Amniotic stem cell (primary cell): ENCODE results near the gene PINK1.

Experiments
- DNase-seq: peaks from one replicate; lab custom pipeline; 2025; lab: John Stamatoyannopoulos, UW

PINK1 gene

DNA sequence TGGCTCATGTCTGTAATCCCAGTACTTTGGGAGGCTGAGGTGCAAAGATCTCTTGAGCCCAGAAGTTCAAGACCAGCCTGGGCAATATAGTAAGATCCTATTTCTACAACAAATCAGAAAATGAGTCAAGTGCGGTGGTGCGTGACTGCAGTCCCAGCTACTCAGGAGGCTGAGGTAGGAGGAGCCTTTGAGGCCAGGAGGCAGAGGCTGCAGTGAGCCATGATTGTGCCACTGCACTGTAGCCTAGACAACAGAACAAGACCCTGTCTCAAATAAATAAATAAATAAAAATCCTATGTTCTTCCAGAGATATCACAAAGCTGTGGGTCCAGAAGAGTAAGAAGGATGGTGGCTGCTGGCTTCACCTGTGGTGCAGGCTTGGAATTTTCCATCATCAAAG is 22.3 kb upstream of the PINK1 start:
- DNase-seq: no peak

DNA sequence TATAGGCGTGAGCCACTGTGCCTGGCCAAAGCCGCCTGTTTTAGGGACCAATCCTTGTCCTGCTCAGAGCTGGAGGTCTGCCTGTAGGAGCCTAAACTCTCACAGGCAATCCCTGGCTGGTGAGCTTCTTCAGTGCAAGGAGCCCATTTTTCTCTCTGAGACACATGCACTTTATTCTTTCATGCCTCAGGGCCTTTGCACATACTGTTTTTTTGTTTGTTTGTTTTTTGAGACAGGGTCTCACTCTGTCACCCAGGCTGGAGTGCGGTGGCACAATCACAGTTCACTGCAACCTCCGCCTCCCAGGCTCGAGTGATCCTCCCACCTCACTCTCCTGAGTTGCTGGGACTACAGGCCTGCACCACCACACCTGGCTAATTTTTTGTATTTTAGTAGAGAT is 21.6 kb upstream of the PINK1 start:
- no peak for DNase-seq

DNA sequence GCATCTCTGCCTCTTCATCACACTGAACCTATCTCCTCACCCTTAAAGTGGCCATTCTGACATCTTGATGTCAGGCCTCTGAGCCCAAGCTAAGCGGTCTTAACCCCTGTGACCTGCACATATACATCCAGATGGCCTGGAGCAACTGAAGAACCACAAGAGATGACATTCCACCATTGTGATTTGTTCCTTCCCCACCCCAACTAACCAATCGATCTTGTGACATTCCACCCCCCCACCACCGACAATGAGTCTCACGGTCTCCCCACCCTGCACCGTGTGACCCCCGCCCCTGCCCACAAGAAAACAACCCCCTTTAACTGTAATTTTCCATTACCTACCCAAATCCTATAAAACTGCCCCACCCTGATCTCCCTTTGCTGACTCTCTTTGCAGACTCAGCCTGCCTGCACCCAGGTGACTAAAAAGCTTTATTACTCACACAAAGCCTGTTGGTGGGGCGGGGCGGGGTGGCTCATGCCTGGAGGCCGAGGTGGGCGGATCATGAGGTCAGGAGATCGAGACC is 21.0 kb upstream of the PINK1 start:
- no peak for DNase-seq

GRCh38 chr1:20614131-20614579 is 19.1 kb upstream of the PINK1 start:
- DNase-seq: no peak

DNA sequence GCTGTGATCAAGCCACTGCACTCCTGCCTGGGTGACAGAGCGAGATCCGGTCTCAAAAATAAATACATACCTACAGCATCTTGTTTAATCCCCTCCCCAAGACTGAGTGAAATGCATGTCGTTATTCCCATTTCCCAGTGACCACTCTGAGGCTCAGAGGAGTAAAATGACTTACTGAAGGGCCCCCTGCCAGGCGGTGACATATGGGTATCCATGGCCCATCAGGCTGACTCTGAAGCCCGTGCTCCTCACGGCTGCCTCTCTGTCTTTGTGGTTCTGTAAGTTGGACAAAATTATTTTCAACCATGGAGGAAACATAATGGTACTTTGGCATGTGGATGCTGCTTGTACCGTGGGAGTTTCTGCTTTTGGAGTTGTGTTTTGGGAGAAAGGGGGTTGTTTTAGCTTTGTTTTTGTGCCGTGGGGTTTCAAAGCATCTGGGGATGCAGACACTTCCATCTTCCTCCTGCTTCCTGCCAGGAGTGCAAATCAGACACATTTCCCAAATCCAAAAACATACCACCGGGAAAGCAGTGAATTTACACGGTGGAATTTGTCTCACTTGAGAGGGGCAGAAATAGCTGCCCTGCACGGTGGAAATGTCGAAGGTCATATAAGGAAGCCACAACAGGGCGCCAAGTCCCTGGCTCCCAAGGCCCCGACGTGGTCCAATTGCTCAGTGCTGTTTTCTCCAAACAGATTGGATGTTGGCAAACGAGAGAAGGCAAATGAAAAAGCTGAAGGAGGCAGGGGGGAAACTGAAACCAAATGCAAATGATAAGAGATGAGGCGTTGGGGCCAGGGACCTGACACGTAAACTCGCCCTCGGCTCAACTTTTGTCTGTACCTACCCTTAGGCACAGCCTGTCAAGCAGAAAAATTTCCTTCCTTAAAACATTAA is 17.1 kb upstream of the PINK1 start:
- DNase-seq: no peak

GRCh38 chr1:20616847-20617487 is 16.3 kb upstream of the PINK1 start:
- no peak for DNase-seq

- no peak for DNase-seq
Measured at GRCh38 chr1:20618550-20618949, 14.7 kb upstream of the PINK1 start.

DNA sequence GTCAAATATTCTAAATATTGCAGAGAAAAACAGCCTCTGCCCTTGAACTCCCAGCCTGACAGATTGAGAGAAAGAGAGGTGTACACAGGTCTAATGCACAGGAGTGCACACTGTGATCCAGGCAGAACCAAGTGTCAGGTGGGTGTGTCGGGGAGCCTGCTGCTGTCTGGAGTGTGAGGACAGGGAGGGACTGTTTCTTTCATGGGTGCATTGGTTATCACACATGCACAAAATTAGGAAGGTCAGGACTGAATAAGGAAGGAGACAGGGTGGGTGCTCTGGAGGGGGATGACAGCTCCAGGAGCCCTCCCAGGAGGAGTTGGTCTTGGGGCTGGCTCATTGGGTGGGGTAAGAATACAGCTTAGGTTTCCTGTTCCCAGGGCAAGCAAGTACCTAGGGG is 13.3 kb upstream of the PINK1 start:
- no peak for DNase-seq

GRCh38 chr1:20621012-20621411 is 12.2 kb upstream of the PINK1 start:
- no peak for DNase-seq

DNA sequence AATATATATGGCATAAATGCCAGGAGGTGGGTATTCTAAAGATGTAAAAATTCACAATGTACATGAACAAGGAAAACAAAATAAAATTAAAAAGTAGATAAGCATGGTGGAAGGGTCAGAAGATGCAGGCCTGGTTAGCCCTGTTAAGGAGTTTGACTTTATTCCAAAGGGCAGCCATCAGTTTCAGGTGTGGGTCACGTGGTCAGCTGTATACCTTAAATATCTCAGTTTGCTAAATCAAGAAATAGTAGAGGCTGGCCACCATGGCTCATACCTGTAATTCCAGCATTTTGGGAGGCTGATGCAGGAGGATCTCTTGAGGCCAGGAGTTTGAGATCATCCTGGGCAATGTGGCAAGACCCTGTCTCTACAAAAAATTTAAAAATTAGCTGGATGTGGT is 8.5 kb upstream of the PINK1 start:
- DNase-seq: no peak

DNA sequence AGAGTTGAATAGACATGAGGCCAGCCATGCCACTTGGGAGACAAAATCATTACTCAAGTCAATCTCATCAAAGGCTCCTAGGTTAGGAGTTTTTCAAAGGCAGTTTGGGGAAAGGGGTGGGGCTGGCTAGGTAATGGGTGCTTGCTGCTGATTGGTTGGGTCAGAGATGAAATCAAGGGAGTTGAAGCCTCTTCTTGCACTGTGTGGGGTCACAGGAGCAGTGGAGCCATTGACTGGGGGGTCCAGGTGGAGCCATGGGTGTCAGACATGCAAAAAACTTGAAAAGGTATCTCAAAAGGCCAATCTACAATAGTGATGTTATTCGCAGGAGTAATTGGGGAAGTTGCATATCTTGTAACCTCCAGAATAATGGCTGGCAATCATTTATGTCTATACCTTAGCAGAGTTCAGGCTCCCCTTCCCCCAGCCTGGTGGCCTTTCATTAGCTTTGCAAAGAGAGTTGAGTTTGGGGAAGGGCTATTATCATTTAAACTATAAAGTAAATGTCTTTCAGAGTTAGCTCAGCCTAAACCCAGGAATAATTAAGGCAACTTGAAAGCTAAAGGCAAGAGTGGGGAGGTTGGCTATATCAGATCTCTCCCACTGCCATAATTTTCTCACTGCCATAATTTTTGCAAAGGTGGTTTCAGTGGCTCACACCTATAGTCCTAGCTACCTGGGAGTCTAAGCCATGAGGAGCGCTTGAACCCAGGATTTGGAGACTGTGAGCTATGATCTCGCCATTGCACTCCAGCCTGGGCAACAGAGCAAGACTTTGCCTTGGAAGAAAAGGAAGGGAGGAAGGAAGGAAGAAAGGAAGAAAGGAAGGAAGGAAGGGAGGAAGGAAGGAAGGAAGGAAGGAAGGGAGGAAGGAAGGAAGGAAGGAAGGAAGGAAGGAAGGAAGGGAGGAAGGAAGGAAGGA is 7.8 kb upstream of the PINK1 start:
- DNase-seq: no peak

- DNase-seq: no peak
Measured at GRCh38 chr1:20626098-20626427, 7.2 kb upstream of the PINK1 start.

- no peak for DNase-seq
Measured at GRCh38 chr1:20626524-20626923, 6.7 kb upstream of the PINK1 start.

- DNase-seq: no peak
Measured at GRCh38 chr1:20630729-20631128, 2.5 kb upstream of the PINK1 start.

GRCh38 chr1:20632386-20632785 is 872 bp upstream of the PINK1 start:
- DNase-seq: no peak

GRCh38 chr1:20634065-20634593 is 871 bp downstream of the PINK1 start:
- no peak for DNase-seq

GRCh38 chr1:20634594-20635084 is 1.4 kb downstream of the PINK1 start:
- DNase-seq: no peak

- DNase-seq: no peak
Measured at GRCh38 chr1:20636785-20637347, 3.6 kb downstream of the PINK1 start.

- DNase-seq: peak; percentile 11
Measured at GRCh38 chr1:20640183-20640597, 6.9 kb downstream of the PINK1 start.

GRCh38 chr1:20641975-20642374 is 8.7 kb downstream of the PINK1 start:
- DNase-seq: no peak

- no peak for DNase-seq
Measured at GRCh38 chr1:20643080-20643479, 9.8 kb downstream of the PINK1 start.
